Skeletal muscle cell (primary cell): Measurements from ENCODE around the gene SPATA16.
A peak's percentile ranks its signal among the peaks of the same experiment; 100 is the strongest.
"Not testable (repeated sequence)": the region's sequence is repeated elsewhere in the genome, so short reads cannot be mapped to it uniquely, and the experiment has no call there.

ENCODE experiments used
- DNase-seq: peaks from one replicate; pipeline ENCODE4 v3.0.0-alpha.2; 2010; ENCODE audit warnings: low read depth
- H3K4me3 ChIP-seq: 2 replicates; pipeline ENCODE4 v1.5.1; 2011; ENCODE audit warnings: low read depth, mild to moderate bottlenecking, control low read depth, low read length, moderate library complexity

SPATA16 gene

GRCh38 chr3:172913911-172914655, 227.0 kb downstream of the SPATA16 start:
- H3K4me3 ChIP-seq, result no peak overlapping the region
- no peak for DNase-seq

- no peak for DNase-seq
These were observed 229.9 kb downstream of the SPATA16 start for GRCh38 chr3:172911142-172911541.

GRCh38 chr3:172908771-172909270, 232.2 kb downstream of the SPATA16 start:
- no peak for DNase-seq
- H3K4me3 ChIP-seq, result no peak overlapping the region

More at GRCh38 chr3:172911142-172911541, 229.9 kb downstream of the SPATA16 start:
- H3K4me3 ChIP-seq, result no peak overlapping the region

- no peak overlapping the region for H3K4me3 ChIP-seq
- no peak for DNase-seq
These were observed 235.6 kb downstream of the SPATA16 start for GRCh38 chr3:172905451-172905850.

GRCh38 chr3:172904711-172905373, 236.2 kb downstream of the SPATA16 start:
- DNase-seq, result no peak
- H3K4me3 ChIP-seq, result no peak overlapping the region

GRCh38 chr3:172903642-172904320, 237.3 kb downstream of the SPATA16 start:
- no peak for DNase-seq
- H3K4me3 ChIP-seq, result no peak overlapping the region

GRCh38 chr3:172892158-172892557, 248.9 kb downstream of the SPATA16 start:
- DNase-seq, result peak; percentile 52
- no peak overlapping the region for H3K4me3 ChIP-seq

GRCh38 chr3:172885704-172886103, 255.3 kb downstream of the SPATA16 start:
- H3K4me3 ChIP-seq, result no peak overlapping the region
- no peak for DNase-seq

- no peak for DNase-seq
These were observed 258.5 kb downstream of the SPATA16 start for GRCh38 chr3:172882563-172882962.

GRCh38 chr3:172879381-172879780, 261.7 kb downstream of the SPATA16 start:
- H3K4me3 ChIP-seq, result not testable (repeated sequence)

More at GRCh38 chr3:172882563-172882962, 258.5 kb downstream of the SPATA16 start:
- no peak overlapping the region for H3K4me3 ChIP-seq

GRCh38 chr3:172877011-172877410, 264.0 kb downstream of the SPATA16 start:
- H3K4me3 ChIP-seq, result no peak overlapping the region
- peak; percentile 7 for DNase-seq

More at GRCh38 chr3:172879381-172879780, 261.7 kb downstream of the SPATA16 start:
- DNase-seq, result not testable (repeated sequence)

GRCh38 chr3:172876297-172876696, 264.7 kb downstream of the SPATA16 start:
- DNase-seq, result no peak
- no peak overlapping the region for H3K4me3 ChIP-seq

- H3K4me3 ChIP-seq, result no peak overlapping the region
- no peak for DNase-seq
These were observed 266.0 kb downstream of the SPATA16 start for GRCh38 chr3:172875039-172875438.

- H3K4me3 ChIP-seq, result no peak overlapping the region
- DNase-seq, result no peak
These were observed 271.1 kb downstream of the SPATA16 start for GRCh38 chr3:172869784-172870518.

GRCh38 chr3:172869368-172869771, 271.7 kb downstream of the SPATA16 start:
- H3K4me3 ChIP-seq, result no peak overlapping the region
- no peak for DNase-seq

- DNase-seq, result no peak
- H3K4me3 ChIP-seq, result no peak overlapping the region
These were observed 272.3 kb downstream of the SPATA16 start for GRCh38 chr3:172868582-172869200.

- not testable (repeated sequence) for DNase-seq, H3K4me3 ChIP-seq
These were observed 274.2 kb downstream of the SPATA16 start for GRCh38 chr3:172866726-172867350.

- DNase-seq, result no peak
- no peak overlapping the region for H3K4me3 ChIP-seq
These were observed 282.0 kb downstream of the SPATA16 start for GRCh38 chr3:172859041-172859440.
